NT2/D1 (cell line): ENCODE data around the gene GON4L.
"Not testable (repeated sequence)": the region's sequence is repeated elsewhere in the genome, so short reads cannot be mapped to it uniquely, and the experiment has no call there.

Source experiments
- DNase-seq: peaks from one replicate; pipeline ENCODE4 v3.0.0-alpha.2; 2011; ENCODE audit warnings: low read depth, low spot score
- H3K27me3 ChIP-seq: 2 replicates; pipeline ENCODE4 v1.6.0; 2011; ENCODE audit warnings: mild to moderate bottlenecking; ENCODE audit not compliant: insufficient read length, insufficient read depth
- H3K36me3 ChIP-seq: 2 replicates; pipeline ENCODE4 v1.6.1; 2011; ENCODE audit warnings: mild to moderate bottlenecking, low read length, mixed read lengths; ENCODE audit not compliant: insufficient read depth, insufficient read length
- H3K4me1 ChIP-seq: 2 replicates; pipeline ENCODE4 v1.5.1; 2011; ENCODE audit not compliant: insufficient read depth, insufficient read length
- H3K4me3 ChIP-seq: 2 replicates; pipeline ENCODE4 v1.5.1; 2011; ENCODE audit warnings: low read depth; ENCODE audit not compliant: insufficient read length
- H3K9ac ChIP-seq: 2 replicates; pipeline ENCODE4 v1.6.0; 2011; ENCODE audit warnings: low read depth; ENCODE audit not compliant: insufficient read length
- H3K9me3 ChIP-seq: 2 replicates; pipeline ENCODE4 v1.5.1; 2011; ENCODE audit warnings: mild to moderate bottlenecking, low read length; ENCODE audit not compliant: insufficient read depth
- SUZ12 ChIP-seq: IDR thresholded peaks from 2 replicates; pipeline ENCODE4 v1.6.1; 2011; ENCODE audit not compliant: insufficient read length, insufficient read depth; ENCODE audit errors: extremely low read depth
- YY1 ChIP-seq: IDR thresholded peaks from 2 replicates; pipeline ENCODE4 v1.6.1; 2011; ENCODE audit not compliant: insufficient read length, insufficient read depth
- ZNF274 ChIP-seq: IDR thresholded peaks from 2 replicates; pipeline ENCODE4 v1.6.1; 2011; ENCODE audit warnings: mild to moderate bottlenecking, low read depth, low read length

Gene GON4L

GRCh38 chr1:155745284-155746228 lies 111.5 kb downstream of the GON4L start:
- H3K36me3 ChIP-seq, result peaks cover 27% of the 10 kb centered on the region
- H3K4me1 ChIP-seq, H3K27me3 ChIP-seq, H3K9me3 ChIP-seq: not testable (repeated sequence)
- DNase-seq, result peak; percentile 93
- peak overlapping the region; percentile 84 for H3K9ac ChIP-seq
- peak overlapping the region; percentile 58 for H3K4me3 ChIP-seq

- Histone ChIP-seq H3K36me3 (peaks cover 28% of the 10 kb centered on the region), H3K4me1 (peaks cover 2% of the 10 kb centered on the region), H3K27me3 (no peaks in the 10 kb centered on the region), H3K9me3 (no peaks in the 10 kb centered on the region), H3K9ac (peak overlapping the region; percentile 84), H3K4me3 (peak overlapping the region; percentile 58)
- TF ChIP-seq YY1 (no peak), SUZ12 (no peak), ZNF274 (no peak)
- DNase-seq, result no peak
Measured at GRCh38 chr1:155744711-155745283, 112.2 kb downstream of the GON4L start.

GRCh38 chr1:155741908-155742307 lies 115.1 kb downstream of the GON4L start:
- Histone ChIP-seq H3K9me3 (no peaks in the 10 kb centered on the region), H3K27me3 (no peaks in the 10 kb centered on the region), H3K4me3 (no peak overlapping the region), H3K4me1 (no peaks in the 10 kb centered on the region), H3K36me3 (peaks cover 39% of the 10 kb centered on the region), H3K9ac (no peak overlapping the region)
- no peak for TF ChIP-seq SUZ12
- TF ChIP-seq ZNF274, result no peak
- TF ChIP-seq YY1, result no peak
- no peak for DNase-seq

- no peaks in the 10 kb centered on the region for H3K9me3 ChIP-seq
- DNase-seq, result no peak
- TF ChIP-seq SUZ12 (no peak), YY1 (no peak), ZNF274 (no peak)
- no peaks in the 10 kb centered on the region for H3K27me3 ChIP-seq
- no peak overlapping the region for H3K9ac ChIP-seq
- peaks cover 48% of the 10 kb centered on the region for H3K36me3 ChIP-seq
- no peaks in the 10 kb centered on the region for H3K4me1 ChIP-seq
- H3K4me3 ChIP-seq, result no peak overlapping the region
Measured at GRCh38 chr1:155740995-155741394, 116.0 kb downstream of the GON4L start.

- Histone ChIP-seq H3K4me3 (no peak overlapping the region), H3K9ac (no peak overlapping the region), H3K9me3 (no peaks in the 10 kb centered on the region), H3K27me3 (no peaks in the 10 kb centered on the region), H3K36me3 (peaks cover 82% of the 10 kb centered on the region), H3K4me1 (no peaks in the 10 kb centered on the region)
- DNase-seq, result peak; percentile 61
- TF ChIP-seq SUZ12 (no peak), ZNF274 (no peak), YY1 (no peak)
Measured at GRCh38 chr1:155729031-155729898, 127.7 kb downstream of the GON4L start.

- Histone ChIP-seq H3K4me1 (no peaks in the 10 kb centered on the region), H3K27me3 (no peaks in the 10 kb centered on the region), H3K36me3 (peaks cover 80% of the 10 kb centered on the region), H3K4me3 (no peak overlapping the region), H3K9ac (no peak overlapping the region), H3K9me3 (no peaks in the 10 kb centered on the region)
- TF ChIP-seq YY1 (no peak), ZNF274 (no peak), SUZ12 (no peak)
- no peak for DNase-seq
Measured at GRCh38 chr1:155725142-155725541, 131.9 kb downstream of the GON4L start.

GRCh38 chr1:155719703-155720102 lies 137.3 kb downstream of the GON4L start:
- no peaks in the 10 kb centered on the region for H3K4me1 ChIP-seq
- peaks cover 80% of the 10 kb centered on the region for H3K36me3 ChIP-seq
- TF ChIP-seq ZNF274 (no peak), YY1 (no peak), SUZ12 (no peak)
- H3K4me3 ChIP-seq, result no peak overlapping the region
- no peaks in the 10 kb centered on the region for H3K9me3 ChIP-seq
- no peak overlapping the region for H3K9ac ChIP-seq
- DNase-seq, result no peak
- H3K27me3 ChIP-seq, result no peaks in the 10 kb centered on the region

- not testable (repeated sequence) for H3K4me1 ChIP-seq, H3K4me3 ChIP-seq, H3K27me3 ChIP-seq, H3K9me3 ChIP-seq, DNase-seq, H3K9ac ChIP-seq
- peaks cover 80% of the 10 kb centered on the region for H3K36me3 ChIP-seq
Measured at GRCh38 chr1:155718524-155719115, 138.4 kb downstream of the GON4L start.
